K562 (cell line): ENCODE results near the gene TPCN1. TPM values are rescaled to one million over a fixed set of nuclear protein-coding genes. Genes with fewer than 3 reads are reported as not detected.

Experiments
- ARID1B ChIP-seq: fragments of 450-650 bp; IDR thresholded peaks from 2 replicates; pipeline ENCODE4 v1.6.1; 2016; ENCODE audit warnings: antibody characterized with exemption, mild to moderate bottlenecking, inconsistent platforms
- DNMT1 ChIP-seq: fragments of 450-650 bp; IDR thresholded peaks from 2 replicates; pipeline ENCODE4 v1.6.1; 2016; ENCODE audit warnings: antibody characterized with exemption, mild to moderate bottlenecking
- HNRNPH1 ChIP-seq: fragments of 200-400 bp; formaldehyde crosslinking; optimal IDR thresholded peaks from 2 replicates; pipeline ENCODE3; 2017; ENCODE audit warnings: low read depth, mild to moderate bottlenecking, low read length, moderate library complexity
- IRF1 ChIP-seq: sonication (generic); formaldehyde crosslinking; IDR thresholded peaks from 2 replicates; pipeline ENCODE4 v1.8.0; 2022; ENCODE audit warnings: missing genetic modification reagents, mild to moderate bottlenecking, borderline replicate concordance
- MEF2D ChIP-seq: conservative IDR thresholded peaks from 2 replicates; pipeline ENCODE4 v1.6.1; 2016; ENCODE audit warnings: low read depth, missing genetic modification characterization, missing compliant biosample characterization
- RBFOX2 ChIP-seq: fragments of 200-400 bp; formaldehyde crosslinking; IDR thresholded peaks from 2 replicates; pipeline ENCODE4 v1.6.1; 2017; ENCODE audit warnings: low read depth, mild to moderate bottlenecking, low read length, moderate library complexity
- RUNX1 ChIP-seq: sonication (generic); IDR thresholded peaks from 2 replicates; pipeline ENCODE4 v1.6.1; 2016; ENCODE audit warnings: antibody characterized with exemption, low read depth
- TEAD4 ChIP-seq, 2 experiments: sonication (generic) in 1 of 2; formaldehyde crosslinking in 1 of 2; IDR thresholded peaks; 2 replicates each; pipeline versions ENCODE4 v1.6.1 to v1.8.0; 2012 to 2022; ENCODE audit warnings: borderline replicate concordance in 1 of 2, inconsistent platforms in 1 of 2, low read length in 1 of 2, mild to moderate bottlenecking in 1 of 2, missing genetic modification reagents in 1 of 2
- ZBTB34 ChIP-seq: fragments of 250-450 bp; sonication (Bioruptor Pico); IDR thresholded peaks from 2 replicates; pipeline ENCODE4 v1.8.0; 2021; ENCODE audit warnings: mild to moderate bottlenecking, moderate library complexity
- ZBTB49 ChIP-seq: sonication (generic); formaldehyde crosslinking; IDR thresholded peaks from 2 replicates; pipeline ENCODE4 v1.8.0; 2022; ENCODE audit warnings: missing genetic modification reagents, mild to moderate bottlenecking, borderline replicate concordance
- ZEB2 ChIP-seq: fragments of 450-650 bp; IDR thresholded peaks from 2 replicates; pipeline ENCODE4 v1.6.1; 2016
- ZFPM2 ChIP-seq: fragments of 250-450 bp; sonication (Bioruptor Pico); IDR thresholded peaks from 2 replicates; pipeline ENCODE4 v1.5.1; 2022; ENCODE audit warnings: mild to moderate bottlenecking
- ZNF347 ChIP-seq: fragments of 450-650 bp; formaldehyde crosslinking; IDR thresholded peaks from 2 replicates; pipeline ENCODE4 v1.4.0; 2020; ENCODE audit warnings: low read depth, mild to moderate bottlenecking, moderate library complexity
- ZNF75A ChIP-seq: fragments of 450-650 bp; formaldehyde crosslinking; IDR thresholded peaks from 2 replicates; pipeline ENCODE4 v1.4.0; 2020; ENCODE audit warnings: mild to moderate bottlenecking
- polyA plus RNA-seq, 8 experiments: library from polyadenylated mRNA; depleted of rRNA in 4 of 8; stranded (reverse) in 5 of 8; unstranded in 3 of 8; fragments of >200 nt; fragmentation: Nextera tagmentation in 2 of 8; fragmentation: Illumina TruSeq in 1 of 8; extraction: Ambion mirVana in 2 of 8; extraction: Trizol in 1 of 8; gene quantifications; 2 replicates each; pipeline versions ENCODE4 v1.2.1 to v1.2.3, GENCODE V29; 2011 to 2014; ENCODE audit warnings: inconsistent platforms in 1 of 8, missing spikeins in 1 of 8
- total RNA-seq, 7 experiments: library from RNA; depleted of rRNA in 6 of 7; stranded (reverse); fragments of >200 nt in 6 of 7; fragmentation: Illumina TruSeq in 2 of 7; extraction: Trizol in 2 of 7; gene quantifications; 2 replicates each; pipeline versions ENCODE4 v1.2.1 to v1.2.3, GENCODE V29; 2011 to 2021; ENCODE audit warnings: low replicate concordance in 1 of 7

Gene TPCN1
- total and polyA plus RNA-seq, 9 of the 15 experiments (the other 6 are each of a cell fraction or from before 2014, with no cell fraction given): 0.80 to 23.8 (median 7.4) TPM

- no peak for TF ChIP-seq ZBTB49 (CRISPR knock-in tag)
- TF ChIP-seq MEF2D: no peak
- no peak for TF ChIP-seq IRF1 (CRISPR knock-in tag)
- no peak for TF ChIP-seq TEAD4 (IDR thresholded peaks at IDR 0.05; ENCODE audit: low read length)
- TF ChIP-seq TEAD4 (CRISPR knock-in tag; IDR thresholded peaks at IDR 0.05; ENCODE audit: borderline replicate concordance): no peak
- no peak for TF ChIP-seq ZNF75A (CRISPR knock-in tag)
- no peak for TF ChIP-seq ZEB2
- TF ChIP-seq ZBTB34 (CRISPR knock-in tag): no peak
- no peak for TF ChIP-seq ZFPM2 (CRISPR knock-in tag)
- no peak for TF ChIP-seq DNMT1
- TF ChIP-seq ZNF347 (CRISPR knock-in tag): no peak
- no peak for TF ChIP-seq HNRNPH1
- no peak for TF ChIP-seq RBFOX2
- no peak for TF ChIP-seq ARID1B
- no peak for TF ChIP-seq RUNX1
Observed at GRCh38 chr12:113268136-113268535, 46.9 kb downstream of the TPCN1 start (continued).
